Epidermal melanocyte (primary cell): ENCODE results near the gene COMMD9.
"Not testable (repeated sequence)": the region's sequence is repeated elsewhere in the genome, so short reads cannot be mapped to it uniquely, and the experiment has no call there.

Experiments
- DNase-seq: peaks from one replicate; pipeline ENCODE4 v3.0.0; 2011; ENCODE audit warnings: low spot score; ENCODE audit not compliant: insufficient read length

The COMMD9 gene

GRCh38 chr11:36289226-36289852 is at the start of gene COMMD9:
Gene COMMD9, minus strand, starts transcription at chr11:36289424. Its CDS starts 12 bp downstream, at chr11:36289412.
- peak; percentile 91 for DNase-seq

DNA sequence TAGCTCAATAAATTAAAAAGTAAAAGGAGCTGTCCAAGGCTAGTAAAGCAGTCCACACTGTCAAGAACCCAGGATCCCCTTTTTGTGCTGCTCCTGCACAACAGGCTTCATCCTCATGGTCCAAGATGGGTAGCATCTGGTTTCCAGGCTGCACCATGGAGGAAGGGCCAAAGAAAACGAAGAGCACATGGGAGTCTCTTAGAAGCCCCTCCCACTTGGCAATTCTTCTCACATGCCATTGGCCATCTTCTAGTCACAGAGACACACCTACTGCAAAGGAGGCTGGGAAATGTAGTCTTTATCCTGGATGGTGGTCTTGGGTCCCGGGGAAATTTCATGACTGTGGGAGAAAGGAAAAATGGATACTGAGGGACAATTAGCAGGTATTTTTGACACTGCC is 44.7 kb upstream of the COMMD9 start:
- no peak for DNase-seq

GRCh38 chr11:36333468-36333867 is 44.2 kb upstream of the COMMD9 start:
- DNase-seq: no peak

GRCh38 chr11:36330411-36330810 is 41.2 kb upstream of the COMMD9 start:
- no peak for DNase-seq

- DNase-seq: no peak
Observed at GRCh38 chr11:36328966-36329673, 39.9 kb upstream of the COMMD9 start.

- DNase-seq: no peak
Observed at GRCh38 chr11:36326524-36327419, 37.5 kb upstream of the COMMD9 start.

DNA sequence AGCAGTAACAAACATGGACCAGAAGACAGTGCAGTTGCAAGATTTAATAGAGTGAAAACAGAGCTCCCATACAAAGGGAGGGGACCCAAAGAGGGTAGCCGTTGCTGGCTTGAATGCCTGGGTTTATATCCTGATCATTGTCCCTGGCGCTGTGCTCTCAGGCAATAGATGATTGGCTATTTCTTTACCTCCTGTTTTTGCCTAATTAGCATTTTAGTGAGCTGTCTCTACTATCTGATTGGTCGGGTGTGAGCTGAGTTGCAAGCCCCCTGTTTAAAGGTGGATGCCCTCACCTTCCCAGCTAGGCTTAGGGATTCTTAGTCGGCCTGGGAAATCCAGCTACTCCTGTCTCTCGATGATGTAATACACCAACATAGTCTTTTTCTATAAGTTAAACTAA is 36.2 kb upstream of the COMMD9 start:
- not testable (repeated sequence) for DNase-seq

- DNase-seq: not testable (repeated sequence)
Observed at GRCh38 chr11:36324956-36325355, 35.7 kb upstream of the COMMD9 start.

GRCh38 chr11:36317992-36318391 is 28.8 kb upstream of the COMMD9 start:
- no peak for DNase-seq

DNA sequence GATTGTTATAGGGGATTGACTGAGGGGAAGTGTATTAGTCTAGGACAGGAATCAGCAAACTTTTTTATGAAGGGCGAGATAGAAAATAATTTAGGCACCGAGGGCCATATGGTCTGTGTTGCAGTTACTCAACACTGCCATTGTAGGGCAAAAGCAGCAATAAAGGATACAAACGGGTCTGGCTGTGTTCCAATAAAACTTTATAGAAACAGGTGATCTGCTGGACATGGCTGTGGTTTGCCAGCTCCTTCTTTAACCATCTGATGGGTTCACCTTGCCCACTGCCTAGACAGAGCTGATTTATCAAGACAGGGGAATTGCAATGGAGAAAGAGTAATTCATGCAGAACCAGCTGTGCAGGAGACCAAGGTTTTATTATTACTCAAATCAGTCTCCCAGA is 26.8 kb upstream of the COMMD9 start:
- DNase-seq: no peak

DNA sequence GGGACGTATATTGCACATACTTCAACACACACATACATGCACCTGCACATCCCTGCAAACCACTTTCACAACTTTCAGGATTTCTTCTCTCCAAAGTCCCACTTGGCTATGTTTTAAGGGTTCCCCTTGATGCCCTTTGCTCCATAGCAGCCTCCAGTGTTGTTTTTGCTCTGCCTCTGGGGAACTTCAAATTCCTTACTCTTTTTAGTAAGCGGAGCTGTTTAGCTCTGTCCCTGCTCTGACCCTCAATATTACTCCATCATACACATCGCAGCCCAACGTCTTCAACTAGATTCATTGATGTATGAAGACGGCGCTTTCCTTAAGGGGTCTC is 25.2 kb upstream of the COMMD9 start:
- no peak for DNase-seq

GRCh38 chr11:36313750-36314433 is 24.7 kb upstream of the COMMD9 start:
- no peak for DNase-seq

DNA sequence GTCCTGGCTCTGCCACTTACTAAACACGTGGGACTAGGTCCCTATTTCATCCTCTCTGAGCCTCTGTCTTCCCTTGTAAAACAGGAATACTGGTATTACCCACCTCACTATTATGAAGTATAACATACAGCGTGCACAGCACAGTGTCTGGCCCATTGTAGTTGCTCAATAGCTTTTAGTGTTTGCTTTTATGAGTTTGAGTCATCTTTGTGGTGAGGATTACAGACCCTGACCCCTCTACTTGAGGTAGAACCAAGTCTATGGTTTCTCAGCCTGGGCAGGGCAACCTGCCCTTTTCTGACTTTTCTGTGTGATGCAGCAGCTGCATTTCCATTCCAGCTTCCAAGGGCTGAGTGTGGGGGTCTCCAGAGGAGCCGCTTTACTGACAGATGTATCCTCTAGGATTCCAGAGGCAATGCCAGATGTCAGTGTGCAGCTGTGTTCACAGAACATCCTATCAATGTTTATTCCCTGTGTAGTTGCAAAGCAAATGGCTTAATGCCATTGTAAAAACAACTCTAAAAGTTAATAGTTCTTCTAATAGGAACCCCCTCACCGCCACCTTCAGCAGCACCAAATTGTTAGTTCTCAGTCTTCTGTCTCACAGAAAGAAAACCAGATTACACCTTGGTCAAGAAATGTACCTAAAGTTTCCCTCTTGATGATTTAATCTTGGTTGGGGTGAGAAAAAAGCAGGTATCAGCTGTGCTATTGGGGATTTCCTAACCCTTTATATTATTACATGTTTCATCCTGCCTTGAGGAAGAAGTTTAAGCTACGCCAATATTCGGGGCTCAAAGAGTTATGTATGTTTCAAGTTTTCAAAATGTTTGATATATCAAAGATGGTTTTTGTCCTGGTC is 23.6 kb upstream of the COMMD9 start:
- no peak for DNase-seq

GRCh38 chr11:36311926-36312595 is 22.8 kb upstream of the COMMD9 start:
- DNase-seq: no peak

DNA sequence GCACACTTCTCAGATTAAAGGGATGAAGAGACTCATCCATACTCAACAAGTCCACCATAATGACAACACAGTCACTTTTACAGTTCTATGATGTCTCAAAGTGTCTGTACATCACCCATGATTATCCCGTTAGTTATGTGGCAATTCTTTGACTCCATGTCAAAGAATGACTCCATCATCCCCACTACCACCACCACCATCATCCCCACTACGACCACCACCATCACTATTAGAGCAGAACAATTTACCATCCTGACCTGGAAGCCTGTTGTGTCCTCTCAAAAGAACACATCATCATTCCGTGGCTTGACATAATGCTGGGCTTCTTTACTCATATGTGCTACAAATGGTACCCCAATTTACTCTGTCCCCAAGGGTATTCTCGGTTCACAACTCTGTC is 20.6 kb upstream of the COMMD9 start:
- no peak for DNase-seq

DNA sequence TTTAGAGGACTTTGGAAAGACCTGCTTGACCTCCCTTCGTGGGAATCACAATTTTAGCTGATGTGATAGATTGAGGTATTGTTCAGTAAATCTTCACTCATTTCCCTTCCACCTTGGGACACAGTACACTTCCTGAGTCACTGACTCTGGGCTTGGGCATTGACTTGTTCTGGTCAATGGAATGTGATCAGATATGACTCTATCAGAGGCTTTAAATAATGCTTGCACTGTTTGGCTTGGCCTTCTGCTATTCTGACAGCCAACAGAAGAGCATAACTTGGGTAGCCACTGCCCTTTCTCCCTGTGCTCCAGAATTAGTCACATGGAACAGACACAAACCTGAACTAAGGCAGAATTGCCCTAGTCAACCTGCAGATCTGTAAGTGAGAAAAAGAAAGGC is 19.4 kb upstream of the COMMD9 start:
- no peak for DNase-seq

DNA sequence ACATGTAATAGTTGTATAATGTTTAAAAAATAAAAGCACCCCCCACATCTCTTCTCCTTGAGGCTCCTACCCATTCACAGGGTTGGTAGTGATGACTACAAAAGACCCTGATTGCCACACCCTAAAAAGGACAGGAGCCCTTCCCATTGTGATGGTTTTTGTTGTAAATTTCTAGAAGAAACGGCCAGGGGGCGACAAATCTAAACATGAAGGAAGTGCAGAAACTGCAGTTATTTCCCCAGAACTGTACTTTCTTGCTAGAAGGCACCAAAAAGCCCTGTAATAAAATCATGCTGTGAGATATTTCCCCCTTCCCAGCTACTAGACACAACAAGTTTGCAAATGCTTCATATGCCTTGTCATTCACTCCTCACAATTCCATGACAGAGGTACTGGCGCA is 17.7 kb upstream of the COMMD9 start:
- no peak for DNase-seq

- DNase-seq: no peak
Observed at GRCh38 chr11:36305047-36305446, 15.8 kb upstream of the COMMD9 start.

DNA sequence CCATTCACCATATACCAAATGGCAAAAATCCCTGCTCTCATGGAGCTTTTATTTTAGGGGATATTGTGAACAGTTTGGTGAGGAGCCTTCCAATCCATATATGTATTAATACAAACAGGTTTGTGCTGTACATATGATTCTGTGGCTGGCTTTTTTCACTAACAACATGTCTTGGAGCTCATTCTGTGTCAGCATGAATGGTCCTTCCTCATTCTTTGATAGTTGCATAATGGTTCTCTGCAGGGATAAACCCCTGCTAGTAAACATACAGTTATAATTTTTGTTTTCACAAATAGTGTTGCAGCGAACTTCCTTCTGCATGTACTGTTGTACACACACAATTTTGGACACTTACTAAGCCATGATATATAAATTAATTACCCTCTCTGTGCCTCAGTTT is 15.1 kb upstream of the COMMD9 start:
- DNase-seq: no peak

GRCh38 chr11:36300650-36301049 is 11.4 kb upstream of the COMMD9 start:
- no peak for DNase-seq
